HG03135 (cell line): ENCODE measurements around the gene RBM18.

Source experiments
- ATAC-seq: cut with Tn5 transposase; IDR thresholded peaks from one replicate; pipeline ENCODE4 v1.9.1; 2021; ENCODE audit warnings: mild to moderate bottlenecking, moderate library complexity; ENCODE audit not compliant: unreplicated experiment

The RBM18 gene

GRCh38 chr9:122207096-122207495, 57.5 kb downstream of the RBM18 start:
- no peak for ATAC-seq

GRCh38 chr9:122206118-122207046, 58.3 kb downstream of the RBM18 start:
- ATAC-seq, result no peak

- ATAC-seq, result no peak
Measured at GRCh38 chr9:122205176-122205575, 59.5 kb downstream of the RBM18 start.

- no peak for ATAC-seq
Measured at GRCh38 chr9:122204491-122204890, 60.1 kb downstream of the RBM18 start.

- ATAC-seq, result no peak
Measured at GRCh38 chr9:122204055-122204454, 60.6 kb downstream of the RBM18 start.

- no peak for ATAC-seq
Measured at GRCh38 chr9:122202111-122202510, 62.5 kb downstream of the RBM18 start.

- no peak for ATAC-seq
Measured at GRCh38 chr9:122201641-122202040, 63.0 kb downstream of the RBM18 start.

- ATAC-seq, result no peak
Measured at GRCh38 chr9:122200960-122201595, 63.6 kb downstream of the RBM18 start.

GRCh38 chr9:122197882-122198281, 66.8 kb downstream of the RBM18 start:
- ATAC-seq, result no peak

GRCh38 chr9:122197426-122197825, 67.2 kb downstream of the RBM18 start:
- ATAC-seq, result no peak

- ATAC-seq, result no peak
Measured at GRCh38 chr9:122195875-122196274, 68.8 kb downstream of the RBM18 start.

- ATAC-seq, result no peak
Measured at GRCh38 chr9:122193651-122194050, 71.0 kb downstream of the RBM18 start.

GRCh38 chr9:122192914-122193525, 71.6 kb downstream of the RBM18 start:
- ATAC-seq, result no peak

- no peak for ATAC-seq
Measured at GRCh38 chr9:122192261-122192875, 72.3 kb downstream of the RBM18 start.

GRCh38 chr9:122191584-122191983, 73.1 kb downstream of the RBM18 start:
- ATAC-seq, result no peak

GRCh38 chr9:122190597-122191381, 73.9 kb downstream of the RBM18 start:
- ATAC-seq, result no peak

GRCh38 chr9:122188369-122188768, 76.3 kb downstream of the RBM18 start:
- ATAC-seq, result no peak
